ENCODE data around the gene ARPC5.
A peak's percentile ranks its signal among the peaks of the same experiment; 100 is the strongest.
"Not testable (repeated sequence)": the region's sequence is repeated elsewhere in the genome, so short reads cannot be mapped to it uniquely, and the experiment has no call there.

ARPC5 gene

GRCh38 chr1:183635606-183636333 lies at the start of gene ARPC5:
ARPC5 (minus strand) TSS chr1:183635783; CDS start chr1:183635659, 124 bp downstream.
- DNase-seq: peak; percentile 100

GRCh38 chr1:183685112-183685713 lies 49.6 kb upstream of the ARPC5 start:
- peak; percentile 59 for DNase-seq

- not testable (repeated sequence) for DNase-seq
These were observed 43.8 kb upstream of the ARPC5 start for GRCh38 chr1:183679363-183679762.

DNA sequence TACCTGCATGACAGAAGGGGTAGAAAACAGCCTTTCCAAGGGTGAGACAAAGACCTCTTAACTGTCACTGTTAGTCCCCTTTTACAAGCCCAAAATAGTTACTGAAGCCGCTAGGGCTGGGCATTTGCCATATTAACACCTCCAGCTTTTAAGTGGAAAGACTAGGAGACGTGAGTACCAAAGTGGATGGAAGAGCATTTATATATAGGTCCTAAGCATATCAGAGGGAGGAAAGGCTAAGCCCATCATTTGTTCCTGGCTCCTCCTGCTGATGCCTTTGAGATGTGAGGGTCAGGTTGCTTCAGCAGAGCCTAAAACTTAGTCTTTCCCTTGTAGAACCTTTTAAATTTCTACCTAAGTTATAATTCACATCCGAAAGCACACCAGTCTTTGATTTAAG lies 43.2 kb upstream of the ARPC5 start:
- no peak for DNase-seq

DNA sequence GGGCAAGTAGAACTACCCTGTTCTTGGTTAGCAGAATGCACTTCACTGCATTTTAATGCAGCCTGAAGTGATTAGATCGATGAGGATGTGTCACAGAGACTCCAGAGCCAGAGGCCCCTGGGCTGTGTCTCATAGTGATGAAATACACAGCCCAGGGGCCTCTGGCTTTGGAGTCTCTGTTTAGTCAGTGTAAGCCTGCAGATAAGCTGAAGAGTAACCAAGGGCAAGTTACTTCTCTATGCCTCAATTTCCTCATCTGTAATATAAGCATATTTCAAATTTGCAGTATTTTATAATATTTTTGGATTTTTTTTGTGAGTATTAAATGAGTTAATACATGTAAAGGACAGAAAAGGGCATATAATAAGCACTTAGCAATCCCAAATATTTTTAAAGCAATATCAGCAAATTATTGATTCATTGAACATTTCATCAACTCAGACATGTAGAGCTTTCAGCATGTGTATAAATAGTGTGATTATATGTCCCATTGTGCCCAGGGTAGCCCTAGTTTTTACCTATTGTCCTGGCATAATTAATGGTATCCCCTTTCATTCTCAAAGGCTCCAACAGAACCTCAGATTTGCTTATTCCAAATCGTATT lies 41.1 kb upstream of the ARPC5 start:
- no peak for DNase-seq

- DNase-seq: no peak
These were observed 40.5 kb upstream of the ARPC5 start for GRCh38 chr1:183675883-183676585.

GRCh38 chr1:183675381-183675780 lies 39.8 kb upstream of the ARPC5 start:
- no peak for DNase-seq

- DNase-seq: no peak
These were observed 39.3 kb upstream of the ARPC5 start for GRCh38 chr1:183674886-183675285.

DNA sequence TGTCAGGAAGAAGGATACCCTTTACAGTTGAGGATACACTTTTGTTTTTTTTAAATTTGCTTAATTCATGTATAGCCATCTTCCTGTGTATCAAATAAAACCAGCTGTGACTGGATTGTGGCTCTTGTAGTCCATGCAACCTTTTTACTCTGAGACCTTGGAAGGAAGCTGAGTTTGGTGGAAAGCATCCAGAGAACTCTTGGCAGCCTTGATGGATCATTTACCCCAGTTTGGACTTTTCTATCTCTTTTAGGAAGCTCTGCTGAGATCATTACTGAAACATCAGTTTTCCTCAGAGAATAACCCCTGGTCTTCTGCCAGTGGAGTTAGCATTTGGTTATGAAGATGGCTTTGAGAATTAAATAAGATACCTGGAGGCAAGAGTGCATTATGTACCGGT lies 38.8 kb upstream of the ARPC5 start:
- no peak for DNase-seq

- no peak for DNase-seq
These were observed 38.2 kb upstream of the ARPC5 start for GRCh38 chr1:183673605-183674323.

- no peak for DNase-seq
These were observed 34.6 kb upstream of the ARPC5 start for GRCh38 chr1:183670169-183670568.

DNA sequence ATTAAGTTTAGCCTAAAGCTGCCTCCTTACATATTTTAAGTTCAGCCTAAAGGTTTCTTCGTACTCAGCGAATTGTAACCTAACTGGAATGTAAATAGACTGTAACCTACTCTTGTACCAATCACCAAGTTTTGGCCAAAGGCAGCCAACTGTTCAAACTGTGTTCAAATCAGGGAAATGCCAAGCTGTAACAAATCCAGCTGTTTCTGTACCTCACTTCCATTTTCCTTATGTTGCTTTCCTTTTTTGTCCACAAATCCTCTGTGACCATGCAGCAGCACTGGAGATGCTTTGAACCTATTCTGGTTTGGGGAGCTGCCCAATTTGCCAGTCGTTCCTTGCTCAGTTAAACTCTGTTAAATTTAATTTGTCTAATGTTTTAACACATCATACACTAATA lies 20.8 kb upstream of the ARPC5 start:
- DNase-seq: no peak

- DNase-seq: peak; percentile 93
These were observed 20.0 kb upstream of the ARPC5 start for GRCh38 chr1:183655562-183656075.

GRCh38 chr1:183654706-183655105 lies 19.1 kb upstream of the ARPC5 start:
- DNase-seq: no peak

DNA sequence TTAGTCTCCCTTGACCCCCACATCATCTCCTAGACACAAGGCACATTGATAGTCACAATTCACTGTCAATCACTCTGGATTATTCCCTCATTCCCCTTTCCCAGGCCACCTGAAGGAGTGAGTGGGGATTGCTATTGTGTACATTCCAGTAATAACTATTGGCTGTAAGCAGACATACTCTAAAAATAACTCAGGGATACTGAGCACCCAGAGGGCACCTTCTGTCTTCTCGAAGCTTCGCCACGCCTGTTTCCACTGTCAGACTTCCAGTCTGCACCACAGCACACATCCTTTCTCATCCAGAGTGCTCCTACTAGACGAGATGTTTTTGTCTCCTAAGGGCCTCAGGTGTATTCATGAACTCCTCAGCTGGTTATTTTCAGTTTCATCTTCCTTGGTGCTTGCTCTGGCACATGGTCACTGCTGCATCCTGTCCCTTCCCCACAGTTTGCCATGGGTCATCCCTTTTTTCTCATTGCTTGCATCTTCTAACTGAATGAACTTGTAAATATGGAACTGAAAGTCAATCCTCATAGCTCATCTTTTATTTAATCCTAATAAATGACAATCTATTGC lies 18.4 kb upstream of the ARPC5 start:
- DNase-seq: peak; percentile 68

DNA sequence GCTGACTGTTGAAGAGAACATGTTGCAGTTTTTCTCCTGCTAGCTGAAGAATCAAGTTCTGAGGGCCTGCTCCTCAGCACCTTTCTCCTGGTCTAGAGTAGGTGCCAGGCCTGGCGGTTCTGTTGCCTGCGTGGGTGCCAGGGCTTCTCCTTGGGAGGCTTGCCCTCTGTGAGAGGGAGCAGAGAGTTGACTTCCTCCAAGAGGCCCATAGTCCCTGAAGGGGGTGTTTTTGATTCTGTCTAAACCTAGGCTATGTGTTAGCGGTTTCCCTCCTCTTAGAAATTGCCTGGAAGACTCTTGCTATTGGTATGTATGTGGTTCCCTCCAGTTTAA lies 17.8 kb upstream of the ARPC5 start:
- DNase-seq: no peak

- peak; percentile 100 for DNase-seq
These were observed 17.2 kb upstream of the ARPC5 start, which contains the start of gene APOBEC4 for GRCh38 chr1:183652547-183653461. APOBEC4 (minus strand) TSS chr1:183653316; CDS start chr1:183648781, 4,535 bp downstream.

DNA sequence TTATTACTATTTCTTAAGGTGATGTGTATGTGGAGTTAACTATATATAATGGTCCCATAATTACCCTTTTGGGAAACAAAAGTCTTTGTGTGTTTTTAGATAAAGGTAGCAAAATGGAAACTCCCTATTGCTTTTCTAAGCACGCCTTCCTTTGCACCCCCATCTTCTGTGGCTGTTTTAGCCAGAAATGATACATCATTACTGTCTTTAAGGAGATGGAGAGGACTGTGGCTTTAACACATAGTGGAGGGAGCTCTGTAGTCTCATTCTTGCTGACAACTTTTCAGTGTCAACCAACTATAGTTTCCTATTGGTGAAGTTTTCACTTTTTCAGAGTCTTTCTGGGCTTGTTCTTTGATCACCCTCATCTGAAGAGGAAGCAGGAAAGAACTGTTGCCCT lies 16.5 kb upstream of the ARPC5 start:
- DNase-seq: no peak

- DNase-seq: no peak
These were observed 16.0 kb upstream of the ARPC5 start for GRCh38 chr1:183651612-183652011.

DNA sequence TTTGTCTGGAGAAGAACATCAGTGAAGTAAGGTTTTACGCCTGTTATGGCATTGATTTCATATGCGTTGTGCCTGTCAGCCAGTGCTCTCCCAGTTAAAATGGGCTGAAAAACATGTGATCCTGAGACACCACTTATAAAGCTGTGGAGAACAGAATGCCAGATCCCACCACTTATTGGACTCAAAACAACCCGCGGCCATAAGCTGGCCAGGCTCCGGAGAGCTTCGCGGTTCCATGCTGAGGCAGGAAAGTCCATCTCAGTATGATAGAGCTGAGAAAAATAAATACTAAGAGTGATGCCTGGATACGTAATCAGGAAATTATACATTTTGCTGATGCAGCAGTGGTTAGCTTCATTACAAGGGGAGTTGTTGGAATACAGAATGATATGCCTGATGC lies 12.5 kb upstream of the ARPC5 start:
- no peak for DNase-seq

DNA sequence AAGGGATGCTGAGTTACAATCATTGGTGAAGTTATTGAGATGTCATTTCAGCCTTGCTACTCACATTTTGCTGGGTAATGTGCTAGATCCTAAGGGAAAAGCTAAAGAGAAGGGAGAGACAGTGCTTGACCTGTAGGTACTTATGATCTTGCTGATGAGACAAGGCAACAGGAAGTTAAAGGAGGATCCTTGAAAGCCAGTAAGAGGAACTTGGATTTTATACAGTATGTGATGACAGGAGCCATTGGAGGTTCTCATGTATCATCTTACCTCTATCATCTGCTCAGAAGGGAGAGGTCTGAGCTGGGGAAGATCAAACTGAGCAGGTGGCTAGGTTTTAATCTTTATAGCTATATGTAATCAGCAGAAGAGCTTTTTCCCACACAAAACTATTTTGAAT lies 11.2 kb upstream of the ARPC5 start:
- DNase-seq: no peak

All from NCI-H526 treated with DMSO at 0.1 percent for 48 hours (cell line).